PC-3 (cell line): ENCODE results near the gene PFKM. TPM values are rescaled to one million over a fixed set of nuclear protein-coding genes. Genes with fewer than 3 reads are reported as not detected.

Experiments used
- ATAC-seq: fragments of 200-7000 bp; cut with Tn5 transposase; 2 replicates; pipeline ENCODE4 v1.9.1; 2020; ENCODE audit warnings: mild to moderate bottlenecking, moderate library complexity
- BruUV-seq: library from RNA; stranded (reverse); fragments of 400-500 nt; replicated peaks from 2 replicates; lab custom pipeline; 2021; lab: Mats Ljungman, UMichigan
- CTCF ChIA-PET: fragments of 300-600 bp; sonication (Branson Sonifier 250); formaldehyde crosslinking; loops from one replicate; lab custom pipeline; 2022; ENCODE audit warnings: antibody characterized with exemption; lab: Charles Lee
- POLR2A ChIA-PET: fragments of 300-600 bp; sonication (Branson Sonifier 250); formaldehyde crosslinking; loops from one replicate; lab custom pipeline; 2022; ENCODE audit warnings: antibody characterized with exemption; ENCODE audit not compliant: unreplicated experiment; lab: Charles Lee
- DNase-seq: peaks from one replicate; pipeline ENCODE4 v3.0.0-alpha.2; 2015
- H2AFZ ChIP-seq: fragments of 300-600 bp; sonication (generic); 2 replicates; pipeline ENCODE4 v1.6.0; 2016; ENCODE audit warnings: antibody characterized with exemption, low read length
- H3F3A ChIP-seq: fragments of 300-600 bp; sonication (generic); one replicate; pipeline ENCODE4 v1.6.0; 2017; ENCODE audit warnings: antibody characterized with exemption, low read length, control low read depth, mild to moderate bottlenecking; ENCODE audit not compliant: unreplicated experiment
- H3K27ac ChIP-seq: fragments of 300-600 bp; sonication (generic); 2 replicates; pipeline ENCODE4 v1.5.1; 2016; ENCODE audit warnings: mild to moderate bottlenecking, low read length
- H3K27me3 ChIP-seq: fragments of 300-600 bp; sonication (generic); 2 replicates; pipeline ENCODE4 v1.6.1; 2016; ENCODE audit warnings: low read length, mixed read lengths
- H3K36me3 ChIP-seq: fragments of 300-600 bp; sonication (generic); 2 replicates; pipeline ENCODE4 v1.6.1; 2016; ENCODE audit warnings: low read depth, mixed run types, low read length, mixed read lengths
- H3K4me1 ChIP-seq: fragments of 300-600 bp; sonication (generic); 2 replicates; pipeline ENCODE4 v1.5.1; 2016; ENCODE audit warnings: low read length; ENCODE audit not compliant: insufficient read depth
- H3K4me2 ChIP-seq: fragments of 300-600 bp; sonication (generic); 2 replicates; pipeline ENCODE4 v1.6.0; 2016; ENCODE audit warnings: low read length
- H3K4me3 ChIP-seq: fragments of 300-600 bp; sonication (generic); 2 replicates; pipeline ENCODE4 v1.5.1; 2016; ENCODE audit warnings: mild to moderate bottlenecking, low read length, mixed read lengths
- H3K79me2 ChIP-seq: fragments of 300-600 bp; sonication (generic); 2 replicates; pipeline ENCODE4 v1.6.1; 2017; ENCODE audit warnings: low read length, mixed read lengths
- H3K9ac ChIP-seq: fragments of 300-600 bp; sonication (generic); 2 replicates; pipeline ENCODE4 v1.6.0; 2016; ENCODE audit warnings: mild to moderate bottlenecking, low read length
- H3K9me2 ChIP-seq: fragments of 300-600 bp; sonication (generic); replicated peaks from 2 replicates; pipeline ENCODE4 v1.6.1; 2016; ENCODE audit warnings: mixed run types, low read length, mixed read lengths
- H3K9me3 ChIP-seq: fragments of 300-600 bp; sonication (generic); 2 replicates; pipeline ENCODE4 v1.6.1; 2016; ENCODE audit warnings: low read length, mixed read lengths
- H4K20me1 ChIP-seq: fragments of 300-600 bp; sonication (generic); 2 replicates; pipeline ENCODE4 v1.6.1; 2016; ENCODE audit warnings: low read length, mixed read lengths
- EZH2 ChIP-seq: fragments of 300-600 bp; sonication (generic); IDR thresholded peaks from one replicate; pipeline ENCODE4 v1.6.1; 2017; ENCODE audit warnings: antibody characterized with exemption, mild to moderate bottlenecking, low read length; ENCODE audit not compliant: unreplicated experiment
- EZH2phosphoT487 ChIP-seq: fragments of 300-600 bp; sonication (generic); IDR thresholded peaks from 2 replicates; pipeline ENCODE4 v1.6.1; 2018; ENCODE audit warnings: mild to moderate bottlenecking, antibody characterized with exemption, low read length, borderline replicate concordance
- intact Hi-C: fragments of 100-400 bp; cut with micrococcal nuclease; formaldehyde crosslinking; loops from 2 replicates; pipeline ENCODE4 v1.9.0; 2023
- total RNA-seq: library from RNA; depleted of rRNA; stranded (reverse); fragments of >200 nt; gene quantifications from 2 replicates; pipeline ENCODE4 v1.2.3, GENCODE V29; 2014
- TF ChIP-seq, protein P1 (sequence below): fragments of 300-600 bp; sonication (generic); conservative IDR thresholded peaks from 2 replicates; pipeline ENCODE4 v1.5.1; 2017; ENCODE audit warnings: antibody characterized with exemption, low read depth, mild to moderate bottlenecking, low read length

PFKM gene
- total RNA-seq, 1 experiment from 2014 or later = 62.2 TPM

DNA sequence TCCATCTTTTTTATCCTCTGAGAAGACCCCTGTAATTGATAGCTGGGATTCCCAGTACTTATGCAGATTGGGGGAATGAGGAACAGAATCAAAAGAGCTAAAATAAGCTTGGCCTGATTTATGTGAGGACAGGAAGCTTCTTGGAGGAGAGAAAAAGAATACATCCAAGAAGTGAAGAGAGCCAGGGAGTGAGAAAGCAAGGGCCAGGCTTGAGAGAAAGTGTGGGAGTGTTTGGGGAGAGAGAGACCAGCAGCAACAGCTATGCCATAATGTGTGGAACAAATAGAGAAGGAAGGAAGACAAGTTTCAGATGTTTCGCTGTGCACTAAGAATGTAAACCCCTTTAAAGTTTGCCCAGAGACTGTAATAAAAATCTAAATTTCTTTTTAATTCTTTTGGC lies 60.3 kb downstream of the PFKM start:
- TF ChIP-seq EZH2 (no peak), EZH2phosphoT487 (no peak)
- TF ChIP-seq, protein P1, sequence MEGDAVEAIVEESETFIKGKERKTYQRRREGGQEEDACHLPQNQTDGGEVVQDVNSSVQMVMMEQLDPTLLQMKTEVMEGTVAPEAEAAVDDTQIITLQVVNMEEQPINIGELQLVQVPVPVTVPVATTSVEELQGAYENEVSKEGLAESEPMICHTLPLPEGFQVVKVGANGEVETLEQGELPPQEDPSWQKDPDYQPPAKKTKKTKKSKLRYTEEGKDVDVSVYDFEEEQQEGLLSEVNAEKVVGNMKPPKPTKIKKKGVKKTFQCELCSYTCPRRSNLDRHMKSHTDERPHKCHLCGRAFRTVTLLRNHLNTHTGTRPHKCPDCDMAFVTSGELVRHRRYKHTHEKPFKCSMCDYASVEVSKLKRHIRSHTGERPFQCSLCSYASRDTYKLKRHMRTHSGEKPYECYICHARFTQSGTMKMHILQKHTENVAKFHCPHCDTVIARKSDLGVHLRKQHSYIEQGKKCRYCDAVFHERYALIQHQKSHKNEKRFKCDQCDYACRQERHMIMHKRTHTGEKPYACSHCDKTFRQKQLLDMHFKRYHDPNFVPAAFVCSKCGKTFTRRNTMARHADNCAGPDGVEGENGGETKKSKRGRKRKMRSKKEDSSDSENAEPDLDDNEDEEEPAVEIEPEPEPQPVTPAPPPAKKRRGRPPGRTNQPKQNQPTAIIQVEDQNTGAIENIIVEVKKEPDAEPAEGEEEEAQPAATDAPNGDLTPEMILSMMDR = no peak
- Histone ChIP-seq H2AFZ (no peak overlapping the region), H4K20me1 (no peaks in the 10 kb centered on the region), H3F3A (no peaks in the 10 kb centered on the region), H3K27ac (no peak overlapping the region), H3K9me2 (no peaks in the 10 kb centered on the region), H3K4me2 (no peak overlapping the region), H3K36me3 (no peaks in the 10 kb centered on the region), H3K9ac (no peak overlapping the region), H3K79me2 (no peaks in the 10 kb centered on the region), H3K4me1 (peaks cover 13% of the 10 kb centered on the region), H3K4me3 (no peak overlapping the region), H3K27me3 (peaks cover 65% of the 10 kb centered on the region), H3K9me3 (no peaks in the 10 kb centered on the region)
- DNase-seq = no peak
- ATAC-seq = no peak
- intact Hi-C loops = no loop called here
- POLR2A ChIA-PET = no interaction called here
- BruUV-seq = no TSS peak
- CTCF ChIA-PET = interaction anchor here (0.6 kb wide), 1 partner anchor 108 kb away, joined by 3 read pairs; no protein-coding TSS in a partner anchor

DNA sequence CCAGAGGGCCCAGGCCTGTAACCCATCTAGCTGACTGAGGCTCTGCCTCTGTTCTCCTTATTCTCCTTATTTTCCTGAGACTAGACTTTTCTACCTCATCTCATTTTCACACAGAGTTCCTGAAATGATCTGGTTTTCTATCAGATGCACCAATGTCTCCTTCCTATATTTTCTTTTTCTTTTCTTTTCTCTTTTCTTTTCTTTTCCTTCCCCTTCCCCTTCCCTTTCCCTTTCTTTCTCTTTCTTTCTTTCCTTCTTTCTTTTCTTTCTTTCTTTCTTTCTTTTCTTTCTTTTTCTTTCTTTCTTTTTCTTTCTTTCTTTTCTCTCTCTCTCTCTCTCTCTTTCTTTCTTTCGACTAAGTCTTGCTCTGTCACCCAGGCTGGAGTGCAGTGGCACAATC lies 61.3 kb downstream of the PFKM start:
- no peak for DNase-seq
- intact Hi-C loops = loop anchor here (10.0 kb wide), 1 partner anchor 276 kb away; the partner anchor contains the start of gene VDR
- no peak overlapping the region for H3K9ac ChIP-seq
- H3K4me3 ChIP-seq = no peak overlapping the region
- CTCF ChIA-PET = no interaction called here
- ATAC-seq = no peak
- no TSS peak for BruUV-seq
- H3K27me3 ChIP-seq = peaks cover 65% of the 10 kb centered on the region
- H3K79me2 ChIP-seq = no peaks in the 10 kb centered on the region
- H3K27ac ChIP-seq = no peak overlapping the region
- no peak overlapping the region for H3K4me2 ChIP-seq
- POLR2A ChIA-PET = no interaction called here
- no peaks in the 10 kb centered on the region for H3K9me2 ChIP-seq
- TF ChIP-seq EZH2phosphoT487 = no peak
- TF ChIP-seq EZH2 = no peak
- TF ChIP-seq, protein P1 = no peak
- no peaks in the 10 kb centered on the region for H3F3A ChIP-seq
- no peak overlapping the region for H2AFZ ChIP-seq
- no peaks in the 10 kb centered on the region for H3K9me3 ChIP-seq
- H3K36me3 ChIP-seq = no peaks in the 10 kb centered on the region
- no peaks in the 10 kb centered on the region for H4K20me1 ChIP-seq
- peaks cover 13% of the 10 kb centered on the region for H3K4me1 ChIP-seq

DNA sequence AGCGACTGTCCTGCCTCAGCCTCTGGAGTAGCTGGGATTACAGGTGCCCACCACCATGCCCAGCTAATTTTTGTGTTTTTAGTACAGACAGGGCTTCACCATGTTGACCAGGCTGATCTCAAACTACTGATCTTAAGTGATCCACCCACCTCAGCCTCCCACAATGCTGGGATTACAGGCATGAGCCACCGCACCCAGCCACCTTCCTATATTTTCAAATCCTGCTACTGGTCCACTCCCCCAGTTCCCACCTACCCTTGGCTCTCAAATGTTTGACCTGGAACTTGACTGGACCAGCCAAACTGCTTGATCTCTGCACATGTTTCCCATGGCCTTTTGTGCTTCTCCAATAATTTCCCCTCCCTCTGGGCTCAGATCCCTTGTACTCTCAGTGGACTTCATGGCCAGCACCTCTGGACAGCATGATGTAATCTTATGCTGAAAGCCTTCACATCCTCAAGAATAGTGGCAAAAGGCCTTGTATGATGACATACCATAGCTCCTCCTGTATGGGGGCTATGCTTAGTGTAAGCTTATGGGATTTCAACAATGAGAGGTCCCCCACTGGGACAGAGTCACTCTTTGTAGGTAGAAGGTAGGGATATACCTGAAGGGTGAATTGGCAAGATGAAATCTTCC lies 61.8 kb downstream of the PFKM start:
- CTCF ChIA-PET = interaction anchor here (0.6 kb wide), 2 partner anchors 16 to 41 kb away, joined by 3 to 5 read pairs; no protein-coding TSS in a partner anchor
- no peak for TF ChIP-seq EZH2
- TF ChIP-seq, protein P1 = no peak
- TF ChIP-seq EZH2phosphoT487 = no peak
- no peaks in the 10 kb centered on the region for H3K9me2 ChIP-seq
- POLR2A ChIA-PET = no interaction called here
- H3F3A ChIP-seq = no peaks in the 10 kb centered on the region
- DNase-seq (no peak), ATAC-seq (no peak)
- no peak overlapping the region for H3K27ac ChIP-seq
- H2AFZ ChIP-seq = no peak overlapping the region
- peaks cover 12% of the 10 kb centered on the region for H3K4me1 ChIP-seq
- H3K4me3 ChIP-seq = no peak overlapping the region
- peaks cover 65% of the 10 kb centered on the region for H3K27me3 ChIP-seq
- intact Hi-C loops = loop anchor here (10.0 kb wide), 1 partner anchor 276 kb away; the partner anchor contains the start of gene VDR
- no peaks in the 10 kb centered on the region for H3K9me3 ChIP-seq
- BruUV-seq = no TSS peak
- no peak overlapping the region for H3K4me2 ChIP-seq
- no peaks in the 10 kb centered on the region for H3K36me3 ChIP-seq
- H3K79me2 ChIP-seq = no peaks in the 10 kb centered on the region
- no peaks in the 10 kb centered on the region for H4K20me1 ChIP-seq
- H3K9ac ChIP-seq = no peak overlapping the region
